GM18498 (cell line): ENCODE results near the gene FREM3.
"Not testable (repeated sequence)": the region's sequence is repeated elsewhere in the genome, so short reads cannot be mapped to it uniquely, and the experiment has no call there.

Experiments used
- ATAC-seq: cut with Tn5 transposase; IDR thresholded peaks from one replicate; pipeline ENCODE4 v1.9.1; 2021; ENCODE audit warnings: mild to moderate bottlenecking, moderate library complexity; ENCODE audit not compliant: unreplicated experiment

FREM3 gene

GRCh38 chr4:143700416-143701352, at the start of gene FREM3:
Gene FREM3 (minus strand): TSS chr4:143700675. CDS start chr4:143700675, 0 bp downstream.
- peak; percentile 48 for ATAC-seq

- no peak for ATAC-seq
These were observed 45.4 kb upstream of the FREM3 start for GRCh38 chr4:143745874-143746273.

- no peak for ATAC-seq
These were observed 43.1 kb upstream of the FREM3 start for GRCh38 chr4:143743591-143743990.

- no peak for ATAC-seq
These were observed 42.4 kb upstream of the FREM3 start for GRCh38 chr4:143742834-143743233.

- no peak for ATAC-seq
These were observed 36.4 kb upstream of the FREM3 start for GRCh38 chr4:143736861-143737260.

- not testable (repeated sequence) for ATAC-seq
These were observed 35.6 kb upstream of the FREM3 start for GRCh38 chr4:143736061-143736460.

GRCh38 chr4:143728166-143728565, 27.7 kb upstream of the FREM3 start:
- ATAC-seq, result no peak

GRCh38 chr4:143726714-143727113, 26.2 kb upstream of the FREM3 start:
- no peak for ATAC-seq

- ATAC-seq, result no peak
These were observed 20.8 kb upstream of the FREM3 start for GRCh38 chr4:143721317-143721716.

- ATAC-seq, result not testable (repeated sequence)
These were observed 18.3 kb upstream of the FREM3 start for GRCh38 chr4:143718748-143719147.

GRCh38 chr4:143713955-143714625, 13.6 kb upstream of the FREM3 start:
- no peak for ATAC-seq

GRCh38 chr4:143713553-143713952, 13.1 kb upstream of the FREM3 start:
- no peak for ATAC-seq

- no peak for ATAC-seq
These were observed 11.7 kb upstream of the FREM3 start for GRCh38 chr4:143712155-143712550.

- no peak for ATAC-seq
These were observed 11.2 kb upstream of the FREM3 start for GRCh38 chr4:143711543-143712154.

GRCh38 chr4:143701365-143701764, 890 bp upstream of the FREM3 start:
- no peak for ATAC-seq

- peak; percentile 31 for ATAC-seq
These were observed 444 bp downstream of the FREM3 start for GRCh38 chr4:143700046-143700415.

- ATAC-seq, result peak; percentile 7
These were observed 987 bp downstream of the FREM3 start for GRCh38 chr4:143699331-143700045.

- ATAC-seq, result no peak
These were observed 6.6 kb downstream of the FREM3 start for GRCh38 chr4:143693856-143694255.

- ATAC-seq, result no peak
These were observed 8.2 kb downstream of the FREM3 start for GRCh38 chr4:143692241-143692640.

- no peak for ATAC-seq
These were observed 21.0 kb downstream of the FREM3 start for GRCh38 chr4:143679434-143679833.

GRCh38 chr4:143673629-143674028, 26.8 kb downstream of the FREM3 start:
- not testable (repeated sequence) for ATAC-seq
